NT2/D1 (cell line): ENCODE measurements around the gene ADAM22.

Source experiments
- SUZ12 ChIP-seq: IDR thresholded peaks from 2 replicates; pipeline ENCODE4 v1.6.1; 2011; ENCODE audit not compliant: insufficient read length, insufficient read depth; ENCODE audit errors: extremely low read depth
- YY1 ChIP-seq: IDR thresholded peaks from 2 replicates; pipeline ENCODE4 v1.6.1; 2011; ENCODE audit not compliant: insufficient read length, insufficient read depth

- no peak for TF ChIP-seq YY1
- TF ChIP-seq SUZ12, result no peak
Measured at GRCh38 chr7:88090240-88090639, 156.2 kb downstream of the ADAM22 start.
